Muscle layer of duodenum (tissue), 2 donors: ENCODE data around the gene RPS16.

Experiments
- H3K27ac ChIP-seq: one replicate; pipeline ENCODE4 v1.7.0; 2013; ENCODE audit warnings: mild to moderate bottlenecking, low read length
- H3K27me3 ChIP-seq: one replicate; pipeline ENCODE4 v1.7.0; 2013; ENCODE audit warnings: low read depth, mild to moderate bottlenecking, control low read depth, low read length
- H3K36me3 ChIP-seq, 2 donors: one replicate each; pipeline ENCODE4 v1.7.0; 2013; ENCODE audit warnings: low read length in 2 of 2, control low read depth in 1 of 2, mild to moderate bottlenecking in 1 of 2; ENCODE audit not compliant: insufficient read depth in 2 of 2, control insufficient read depth in 1 of 2
- H3K4me1 ChIP-seq, 2 donors: one replicate each; pipeline ENCODE4 v1.7.0; 2013; ENCODE audit warnings: low read length in 2 of 2, mild to moderate bottlenecking in 2 of 2, control low read depth in 1 of 2, moderate library complexity in 1 of 2; ENCODE audit not compliant: insufficient read depth in 2 of 2, control insufficient read depth in 1 of 2
- H3K4me3 ChIP-seq, 2 donors: one replicate each; pipeline ENCODE4 v1.7.0; 2013; ENCODE audit warnings: low read length in 2 of 2, low read depth in 1 of 2, mild to moderate bottlenecking in 1 of 2
- H3K9me3 ChIP-seq, 2 donors: one replicate each; pipeline ENCODE4 v1.7.0; 2013; ENCODE audit warnings: low read length in 2 of 2, control low read depth in 1 of 2, mild to moderate bottlenecking in 1 of 2; ENCODE audit not compliant: control insufficient read depth in 1 of 2
- donor health status: healthy.

RPS16 gene

DNA sequence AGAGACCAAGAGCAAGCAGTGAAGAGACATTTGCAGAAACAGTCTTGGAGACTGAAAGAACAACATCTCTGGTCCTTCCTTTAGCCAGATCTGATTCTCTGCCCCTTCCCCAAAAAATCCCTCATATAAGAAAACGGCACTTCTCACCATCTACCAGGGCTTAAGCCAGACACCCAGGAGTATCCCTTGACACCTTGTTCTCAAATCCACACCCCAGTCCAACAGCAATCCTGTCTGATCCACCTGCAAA lies 25.0 kb downstream of the RPS16 start:
- Histone ChIP-seq H3K27ac (peak overlapping the region; percentile 99), H3K9me3 (no peaks in the 10 kb centered on the region), H3K4me1 (peaks cover 0 to 31% of the 10 kb centered on the region in 2 donors), H3K36me3 (peaks cover 17 to 22% of the 10 kb centered on the region in 2 donors), H3K27me3 (no peaks in the 10 kb centered on the region), H3K4me3 (peak overlapping the region; percentile 57 to 61)

DNA sequence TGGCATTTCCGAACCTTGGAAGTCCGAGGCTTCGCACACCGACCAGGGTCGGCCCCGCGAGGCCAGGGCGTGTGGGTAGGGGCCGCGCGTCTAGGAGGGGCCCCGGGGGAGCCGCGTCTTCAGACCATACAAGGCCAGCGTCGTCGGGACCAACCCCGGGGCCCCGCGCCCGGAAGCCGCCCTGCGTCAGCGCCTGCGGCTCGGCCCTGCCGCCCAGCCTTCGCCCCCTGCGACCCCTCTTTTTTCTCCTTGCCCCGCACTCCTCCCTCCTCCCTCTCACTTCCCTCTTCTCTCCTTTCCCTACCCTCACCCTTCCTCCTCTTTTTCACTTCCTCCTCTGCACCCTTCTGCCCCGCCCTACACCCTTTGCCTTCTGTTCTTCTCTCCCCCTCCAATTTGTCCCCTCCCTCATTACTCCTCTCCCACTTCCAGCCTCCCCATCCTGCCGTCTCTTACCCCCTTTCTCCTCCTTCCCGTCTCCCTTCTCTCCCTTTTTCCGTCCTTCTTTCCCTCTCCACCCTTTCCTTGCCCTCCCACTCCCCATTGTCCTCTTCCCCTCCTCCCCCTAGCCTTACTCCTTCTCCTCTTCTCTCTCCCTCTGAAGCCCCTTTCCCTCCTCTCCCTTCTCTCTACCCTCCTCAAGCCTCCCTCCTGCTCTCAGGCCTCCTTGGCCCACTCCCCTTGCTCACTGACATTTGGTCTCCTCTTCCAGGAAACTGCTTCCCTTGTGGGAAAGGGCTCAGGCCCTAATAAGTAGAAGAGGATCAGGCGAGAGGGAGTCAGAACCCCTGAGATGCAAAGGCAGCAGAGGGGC lies 25.5 kb downstream of the RPS16 start:
- peak overlapping the region; percentile 99 for H3K27ac ChIP-seq
- H3K9me3 ChIP-seq: no peaks in the 10 kb centered on the region
- peaks cover 17 to 22% of the 10 kb centered on the region in 2 donors for H3K36me3 ChIP-seq
- peaks cover 0 to 30% of the 10 kb centered on the region in 2 donors for H3K4me1 ChIP-seq
- peak overlapping the region; percentile 57 to 61 for H3K4me3 ChIP-seq
- no peaks in the 10 kb centered on the region for H3K27me3 ChIP-seq

DNA sequence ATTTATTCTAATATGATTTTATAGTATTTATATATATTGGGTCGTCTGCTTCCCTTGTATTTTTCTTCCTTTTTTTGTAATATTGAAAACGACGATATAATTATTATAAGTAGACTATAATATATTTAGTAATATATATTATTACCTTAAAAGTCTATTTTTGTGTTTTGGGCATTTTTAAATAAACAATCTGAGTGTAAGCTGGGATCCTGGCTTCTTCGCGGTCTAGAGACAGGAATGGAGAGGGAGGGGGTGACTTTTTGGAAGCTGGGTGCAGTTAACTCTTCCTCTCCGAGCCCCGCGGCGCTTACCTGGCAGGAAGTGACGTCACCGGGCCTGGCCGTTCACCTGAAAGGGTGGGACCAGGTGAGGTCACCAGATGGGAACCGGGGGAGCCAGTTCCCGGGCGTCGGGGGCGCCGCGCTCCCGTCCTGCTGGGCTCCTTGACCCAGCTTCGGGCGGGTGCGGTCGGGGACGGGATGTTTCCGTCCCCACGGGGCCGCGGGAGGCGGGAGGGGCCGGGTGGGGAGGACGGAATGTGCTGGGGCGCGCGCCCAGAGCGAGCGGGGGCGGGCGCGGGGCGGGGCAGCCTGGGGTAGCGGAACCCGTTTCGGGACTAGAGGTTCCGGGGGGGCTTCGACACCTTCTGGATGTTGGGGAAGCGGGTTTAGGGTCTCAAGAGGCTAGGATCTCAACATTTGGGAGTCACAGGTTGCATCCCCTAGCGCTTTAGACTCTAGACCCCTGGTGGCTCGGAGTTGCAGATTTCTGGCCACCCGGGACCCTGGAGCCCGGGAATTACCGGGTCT lies 26.3 kb downstream of the RPS16 start:
- H3K4me1 ChIP-seq: peaks cover 0 to 25% of the 10 kb centered on the region in 2 donors
- H3K4me3 ChIP-seq: peak overlapping the region; percentile 98 to 99

DNA sequence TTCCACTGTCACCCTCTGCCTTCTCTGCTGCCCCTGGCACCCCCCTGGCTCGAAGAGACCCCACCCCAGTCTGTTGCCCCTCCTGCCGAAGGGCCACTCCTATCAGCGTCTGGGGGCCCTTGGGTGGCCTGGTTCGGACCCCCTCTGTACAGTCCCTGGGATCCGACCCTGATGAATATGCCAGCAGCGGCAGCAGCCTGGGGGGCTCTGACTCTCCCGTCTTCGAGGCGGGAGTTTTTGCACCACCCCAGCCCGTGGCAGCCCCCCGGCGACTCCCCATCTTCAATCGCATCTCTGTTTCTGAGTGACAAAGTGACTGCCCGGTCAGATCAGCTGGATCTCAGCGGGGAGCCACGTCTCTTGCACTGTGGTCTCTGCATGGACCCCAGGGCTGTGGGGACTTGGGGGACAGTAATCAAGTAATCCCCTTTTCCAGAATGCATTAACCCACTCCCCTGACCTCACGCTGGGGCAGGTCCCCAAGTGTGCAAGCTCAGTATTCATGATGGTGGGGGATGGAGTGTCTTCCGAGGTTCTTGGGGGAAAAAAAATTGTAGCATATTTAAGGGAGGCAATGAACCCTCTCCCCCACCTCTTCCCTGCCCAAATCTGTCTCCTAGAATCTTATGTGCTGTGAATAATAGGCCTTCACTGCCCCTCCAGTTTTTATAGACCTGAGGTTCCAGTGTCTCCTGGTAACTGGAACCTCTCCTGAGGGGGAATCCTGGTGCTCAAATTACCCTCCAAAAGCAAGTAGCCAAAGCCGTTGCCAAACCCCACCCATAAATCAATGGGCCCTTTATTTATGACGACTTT lies 27.1 kb downstream of the RPS16 start:
- peak overlapping the region; percentile 98 to 99 for H3K4me3 ChIP-seq
- peaks cover 17 to 22% of the 10 kb centered on the region in 2 donors for H3K36me3 ChIP-seq
- no peaks in the 10 kb centered on the region for H3K9me3 ChIP-seq
- H3K4me1 ChIP-seq: peaks cover 0 to 16% of the 10 kb centered on the region in 2 donors
- no peaks in the 10 kb centered on the region for H3K27me3 ChIP-seq
- H3K27ac ChIP-seq: peak overlapping the region; percentile 99

More for the DNA sequence above, 26.3 kb downstream of the RPS16 start:
- Histone ChIP-seq H3K27ac (peak overlapping the region; percentile 99), H3K27me3 (no peaks in the 10 kb centered on the region), H3K9me3 (no peaks in the 10 kb centered on the region), H3K36me3 (peaks cover 17 to 22% of the 10 kb centered on the region in 2 donors)

- peaks cover 17 to 27% of the 10 kb centered on the region in 2 donors for H3K36me3 ChIP-seq
- peak overlapping the region; percentile 98 to 99 for H3K4me3 ChIP-seq
- peaks cover 0 to 16% of the 10 kb centered on the region in 2 donors for H3K4me1 ChIP-seq
- no peaks in the 10 kb centered on the region for H3K9me3 ChIP-seq
- peak overlapping the region; percentile 99 for H3K27ac ChIP-seq
- H3K27me3 ChIP-seq: no peaks in the 10 kb centered on the region
Observed at GRCh38 chr19:39407660-39408391, 27.9 kb downstream of the RPS16 start.

DNA sequence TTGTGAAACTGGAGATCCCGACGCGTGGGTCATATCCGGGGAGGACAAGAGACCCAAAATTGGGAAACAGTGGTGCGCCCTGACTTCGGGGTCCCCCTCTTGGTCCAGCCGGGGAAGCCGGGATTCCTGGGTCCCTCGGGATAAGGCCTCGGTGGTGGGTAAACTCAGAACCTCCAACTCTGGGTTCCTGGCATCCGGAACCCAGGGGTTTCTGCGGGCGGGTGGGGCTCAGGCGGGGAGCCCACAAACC lies 28.4 kb downstream of the RPS16 start:
- Histone ChIP-seq H3K27ac (peak overlapping the region; percentile 99), H3K4me3 (peak overlapping the region; percentile 98 to 99), H3K27me3 (no peaks in the 10 kb centered on the region), H3K4me1 (peaks cover 0 to 16% of the 10 kb centered on the region in 2 donors), H3K36me3 (peaks cover 17 to 28% of the 10 kb centered on the region in 2 donors), H3K9me3 (no peaks in the 10 kb centered on the region)

GRCh38 chr19:39406656-39407409 lies 28.9 kb downstream of the RPS16 start, which contains the start of gene ZFP36:
Gene ZFP36, plus strand, starts transcription at chr19:39406847. Its CDS starts 58 bp downstream, at chr19:39406905.
- Histone ChIP-seq H3K27me3 (no peaks in the 10 kb centered on the region), H3K4me1 (peaks cover 0 to 16% of the 10 kb centered on the region in 2 donors), H3K36me3 (peaks cover 17 to 28% of the 10 kb centered on the region in 2 donors), H3K9me3 (no peaks in the 10 kb centered on the region), H3K4me3 (peak within 1 kb of the TSS; percentile 98 to 99), H3K27ac (peak within 1 kb of the TSS; percentile 99)

DNA sequence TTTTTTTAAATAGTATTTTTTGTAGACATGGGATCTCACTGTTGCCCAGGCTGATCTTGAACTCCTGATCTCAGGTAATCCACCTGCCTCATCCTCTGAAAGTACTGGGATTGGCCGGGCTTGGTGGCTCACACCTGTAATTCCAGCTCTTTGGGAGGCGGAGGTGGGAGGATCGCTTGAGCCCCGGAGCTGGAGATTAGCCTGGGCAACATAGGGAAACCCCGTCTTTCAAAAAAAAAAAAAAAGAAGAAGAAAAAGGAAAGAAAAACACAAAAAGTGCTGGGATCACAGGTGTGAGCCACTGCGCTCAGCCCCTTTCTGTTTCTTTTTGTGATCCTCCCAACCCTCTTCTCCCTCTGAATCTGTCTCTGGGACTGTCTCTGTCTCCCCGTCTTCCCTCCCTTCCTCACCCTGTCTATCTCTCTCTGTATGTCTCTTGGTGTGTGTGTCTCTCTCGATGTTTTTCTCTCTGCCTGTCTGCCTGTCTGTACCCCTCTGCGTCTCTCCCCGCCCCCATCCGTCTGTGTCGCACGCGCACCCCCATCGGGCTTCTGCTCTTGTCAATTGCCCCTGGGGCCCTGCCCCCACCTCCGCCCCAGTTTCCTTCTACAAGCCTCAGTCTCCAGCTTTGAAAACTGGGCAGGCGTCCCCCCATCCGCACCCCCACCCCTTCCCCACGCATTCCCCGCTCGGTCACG lies 29.6 kb downstream of the RPS16 start:
- peaks cover under 1 to 10% of the 10 kb centered on the region in 2 donors for H3K4me1 ChIP-seq
- H3K27me3 ChIP-seq: no peaks in the 10 kb centered on the region
- no peaks in the 10 kb centered on the region for H3K9me3 ChIP-seq
- H3K36me3 ChIP-seq: peaks cover 17 to 28% of the 10 kb centered on the region in 2 donors
- peak overlapping the region; percentile 97 for H3K27ac ChIP-seq
- H3K4me3 ChIP-seq: peak overlapping the region; percentile 67 to 98

DNA sequence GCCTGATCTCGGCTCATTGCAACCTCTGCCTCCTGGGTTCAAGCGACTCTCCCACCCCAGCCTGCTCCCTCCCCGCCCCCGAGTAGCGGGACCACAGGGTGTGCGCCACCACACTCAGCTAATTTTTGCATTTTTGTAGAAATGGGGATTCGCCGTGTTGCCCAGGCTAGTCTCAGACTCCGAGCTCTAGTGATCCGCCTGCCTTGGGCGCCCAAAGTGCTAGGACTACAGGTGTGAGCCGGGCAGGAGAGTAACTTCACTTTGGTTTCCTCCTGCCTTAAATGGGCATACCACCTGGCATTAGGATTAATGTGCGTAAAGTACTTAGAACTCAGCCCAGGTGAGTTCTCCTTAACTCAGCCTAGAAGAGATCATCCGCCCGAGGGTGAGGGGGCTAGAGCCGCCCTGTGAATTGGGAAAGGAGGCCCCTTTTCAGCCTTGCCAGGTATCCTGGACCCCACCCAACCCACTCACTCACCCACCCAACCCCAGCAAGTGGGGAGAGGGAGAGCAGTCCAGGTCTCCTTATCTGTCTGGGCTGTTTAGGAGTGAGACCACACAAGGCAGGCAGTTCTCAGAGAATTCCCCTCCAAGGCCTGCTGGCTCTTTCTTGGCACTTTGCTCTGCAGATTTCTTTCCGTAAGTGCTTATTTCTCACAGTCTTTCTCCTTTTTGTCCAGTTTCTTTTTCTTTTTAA lies 30.3 kb downstream of the RPS16 start:
- H3K36me3 ChIP-seq: peaks cover 17 to 28% of the 10 kb centered on the region in 2 donors
- no peaks in the 10 kb centered on the region for H3K27me3 ChIP-seq
- H3K4me3 ChIP-seq: peak overlapping the region; percentile 2 to 98
- H3K9me3 ChIP-seq: no peaks in the 10 kb centered on the region
- H3K27ac ChIP-seq: peak overlapping the region; percentile 97
- peaks cover 4 to 7% of the 10 kb centered on the region in 2 donors for H3K4me1 ChIP-seq
